ENCODE measurements around the gene CPNE9. TPM values are rescaled to one million over a fixed set of nuclear protein-coding genes. Genes with fewer than 3 reads are reported as not detected.

Gene CPNE9
- total RNA-seq, 4 donors from 2014 or later = not detected

- ATAC-seq (ENCODE audit: low FRiP score) (no peak), DNase-seq (ENCODE audit: low spot score) (no peak)
- TF ChIP-seq CTCF (IDR thresholded peaks at IDR 0.05) = no peak
Observed at GRCh38 chr3:9681011-9681722, 22.5 kb upstream of the CPNE9 start.

GRCh38 chr3:9681723-9682081, 21.9 kb upstream of the CPNE9 start:
- no peak for TF ChIP-seq CTCF (IDR thresholded peaks at IDR 0.05)
- ATAC-seq (ENCODE audit: low FRiP score) (no peak), DNase-seq (ENCODE audit: low spot score) (no peak)

GRCh38 chr3:9682096-9682495, 21.5 kb upstream of the CPNE9 start:
- DNase-seq (ENCODE audit: low spot score) (no peak), ATAC-seq (ENCODE audit: low FRiP score) (no peak)
- no peak for TF ChIP-seq CTCF (IDR thresholded peaks at IDR 0.05)

GRCh38 chr3:9683426-9683825, 20.2 kb upstream of the CPNE9 start:
- no peak for DNase-seq (ENCODE audit: low spot score)
- no peak for ATAC-seq (ENCODE audit: low FRiP score)
- TF ChIP-seq CTCF (IDR thresholded peaks at IDR 0.05) = no peak

GRCh38 chr3:9685216-9686049, 18.2 kb upstream of the CPNE9 start:
- no peak for TF ChIP-seq CTCF (IDR thresholded peaks at IDR 0.05)
- no peak for ATAC-seq (ENCODE audit: low FRiP score)
- DNase-seq (ENCODE audit: low spot score) = no peak

GRCh38 chr3:9686050-9686550, 17.5 kb upstream of the CPNE9 start:
- TF ChIP-seq CTCF (IDR thresholded peaks at IDR 0.05) = no peak
- DNase-seq (ENCODE audit: low spot score) (no peak), ATAC-seq (ENCODE audit: low FRiP score) (no peak)

Measured in omental fat pad (tissue), 4 donors.